HepG2 (cell line): ENCODE data around the gene ITGB2. TPM values are rescaled to one million over a fixed set of nuclear protein-coding genes. Genes with fewer than 3 reads are reported as not detected.

Source experiments
- ATF7-NPFF ChIP-seq: sonication (generic); formaldehyde crosslinking; IDR thresholded peaks from 2 replicates; pipeline ENCODE4 v1.8.1; 2023; ENCODE audit warnings: mild to moderate bottlenecking, low read depth, missing genetic modification reagents, moderate library complexity
- ETV6 ChIP-seq: sonication (generic); formaldehyde crosslinking; conservative IDR thresholded peaks from 2 replicates; pipeline ENCODE4 v1.4.0; 2020; ENCODE audit warnings: missing genetic modification reagents
- GTF3A ChIP-seq: sonication (generic); formaldehyde crosslinking; conservative IDR thresholded peaks from 2 replicates; pipeline ENCODE4 v1.4.0; 2020; ENCODE audit warnings: mild to moderate bottlenecking, missing genetic modification reagents
- HDAC1 ChIP-seq: sonication (generic); formaldehyde crosslinking; IDR thresholded peaks from 2 replicates; pipeline ENCODE4 v1.5.1; 2020; ENCODE audit warnings: mild to moderate bottlenecking, missing genetic modification reagents
- KAT8 ChIP-seq: IDR thresholded peaks from 2 replicates; pipeline ENCODE4 v1.6.1; 2016; ENCODE audit warnings: missing genetic modification reagents, missing compliant biosample characterization
- KDM5B ChIP-seq: sonication (generic); formaldehyde crosslinking; IDR thresholded peaks from 2 replicates; pipeline ENCODE4 v1.4.0; 2020; ENCODE audit warnings: missing genetic modification reagents, mild to moderate bottlenecking, borderline replicate concordance
- MYNN ChIP-seq: sonication (generic); formaldehyde crosslinking; IDR thresholded peaks from 2 replicates; pipeline ENCODE4 v1.4.0; 2020; ENCODE audit warnings: mild to moderate bottlenecking, low read depth, missing genetic modification reagents
- NFYB ChIP-seq: sonication (generic); formaldehyde crosslinking; IDR thresholded peaks from 2 replicates; pipeline ENCODE4 v1.4.0; 2020; ENCODE audit warnings: missing genetic modification reagents
- RAD21 ChIP-seq: fragments of 450-650 bp; formaldehyde crosslinking; IDR thresholded peaks from 2 replicates; pipeline ENCODE4 v1.5.0; 2020; ENCODE audit warnings: mild to moderate bottlenecking
- RBM22 ChIP-seq: fragments of 200-400 bp; formaldehyde crosslinking; optimal IDR thresholded peaks from 2 replicates; pipeline ENCODE3; 2017; ENCODE audit warnings: mild to moderate bottlenecking, low read length, moderate library complexity
- ZBTB21 ChIP-seq: sonication (generic); formaldehyde crosslinking; IDR thresholded peaks from 2 replicates; pipeline ENCODE4 v1.4.0; 2020; ENCODE audit warnings: missing genetic modification reagents
- ZNF660 ChIP-seq: sonication (generic); formaldehyde crosslinking; IDR thresholded peaks from 2 replicates; pipeline ENCODE4 v1.5.1; 2020; ENCODE audit warnings: mild to moderate bottlenecking, low read depth, missing genetic modification reagents, borderline replicate concordance
- ZNF747 ChIP-seq: sonication (generic); formaldehyde crosslinking; IDR thresholded peaks from 2 replicates; pipeline ENCODE4 v1.8.1; 2023; ENCODE audit warnings: missing genetic modification reagents, mild to moderate bottlenecking, borderline replicate concordance
- polyA plus RNA-seq, 8 experiments: library from polyadenylated mRNA; depleted of rRNA in 3 of 8; stranded (reverse) in 7 of 8; unstranded in 1 of 8; fragments of >200 nt; fragmentation: Illumina TruSeq in 4 of 8; extraction: Trizol in 4 of 8; gene quantifications; 2 replicates each; pipeline versions ENCODE4 v1.2.1 to v1.2.3, GENCODE V29; 2011 to 2016; ENCODE audit warnings: low read depth in 4 of 8, missing spikeins in 1 of 8, mixed read lengths in 1 of 8; ENCODE audit not compliant: insufficient read depth in 1 of 8
- total RNA-seq, 5 experiments: library from RNA; depleted of rRNA; stranded (reverse); fragments of >200 nt; fragmentation: Illumina TruSeq; extraction: Trizol; gene quantifications; 2 replicates each; pipeline ENCODE4 v1.2.3, GENCODE V29; 2016; ENCODE audit warnings: low read depth in 1 of 5
- TF ChIP-seq, protein P1 (sequence below): sonication (generic); formaldehyde crosslinking; IDR thresholded peaks from 2 replicates; pipeline ENCODE4 v1.4.0; 2020; ENCODE audit warnings: missing genetic modification reagents
- TF ChIP-seq, protein P2 (sequence below): sonication (generic); formaldehyde crosslinking; conservative IDR thresholded peaks from 2 replicates; pipeline ENCODE4 v1.4.0; 2020; ENCODE audit warnings: missing genetic modification reagents
- TF ChIP-seq, protein P3 (sequence below): sonication (generic); formaldehyde crosslinking; IDR thresholded peaks from 2 replicates; pipeline ENCODE4 v1.8.0; 2022; ENCODE audit warnings: missing genetic modification reagents, mild to moderate bottlenecking, inconsistent platforms, borderline replicate concordance
- TF ChIP-seq, protein P4 (sequence below): sonication (generic); formaldehyde crosslinking; IDR thresholded peaks from 2 replicates; pipeline ENCODE4 v1.4.0; 2020; ENCODE audit warnings: mild to moderate bottlenecking, low read depth, missing genetic modification reagents
- TF ChIP-seq, protein P5 (sequence below): sonication (generic); formaldehyde crosslinking; IDR thresholded peaks from 2 replicates; pipeline ENCODE4 v1.5.0; 2020; ENCODE audit warnings: mild to moderate bottlenecking, missing genetic modification reagents
- TF ChIP-seq, protein P6 (sequence below): sonication (generic); formaldehyde crosslinking; IDR thresholded peaks from 2 replicates; pipeline ENCODE4 v1.8.0; 2022; ENCODE audit warnings: mild to moderate bottlenecking, missing genetic modification reagents, moderate library complexity

Gene ITGB2
- total and polyA plus RNA-seq, 2 of the 13 experiments (the other 11 are each of a cell fraction or from before 2014, with no cell fraction given): 4.2 to 18.0 TPM

DNA sequence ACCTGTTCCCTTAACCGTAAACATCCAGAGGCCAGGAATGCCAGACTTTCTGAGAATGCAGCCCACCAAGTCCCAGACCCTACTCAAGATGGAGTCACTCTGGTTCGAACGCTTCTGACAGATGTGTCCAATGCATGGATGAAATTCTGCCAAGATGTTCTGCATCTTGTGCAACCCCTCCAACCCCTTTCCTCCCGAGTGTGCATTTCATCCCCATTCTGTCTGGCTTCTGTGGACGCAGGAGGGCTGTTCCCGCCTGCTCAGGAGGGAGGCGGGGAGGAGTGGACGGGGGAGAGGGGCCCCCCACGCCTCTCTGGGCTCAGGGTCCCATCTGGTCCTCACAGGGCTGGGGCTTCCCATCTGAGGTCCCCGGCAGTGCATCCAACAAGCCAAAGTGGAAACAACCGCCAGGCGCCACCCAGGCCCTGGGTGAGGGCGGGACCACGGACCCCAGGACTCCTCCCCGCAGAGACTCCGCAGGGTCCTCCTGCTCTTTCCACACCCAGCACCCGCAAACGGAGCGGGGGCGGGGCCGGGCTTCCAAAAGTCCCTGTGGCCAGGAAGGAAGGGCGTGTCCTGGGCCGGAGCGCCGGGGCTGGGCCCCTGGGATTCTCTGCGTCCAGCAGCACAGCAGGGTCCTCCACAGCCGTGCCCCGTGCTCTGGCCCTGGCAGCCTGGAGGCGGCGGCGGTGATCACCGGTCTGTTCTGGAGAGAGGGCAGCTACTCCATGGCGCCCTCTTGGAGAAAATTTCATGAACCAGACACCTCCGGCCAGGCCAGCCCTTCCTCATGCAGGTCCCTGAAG, 75.1 kb downstream of the ITGB2 start (continued):
- TF ChIP-seq, protein P1, sequence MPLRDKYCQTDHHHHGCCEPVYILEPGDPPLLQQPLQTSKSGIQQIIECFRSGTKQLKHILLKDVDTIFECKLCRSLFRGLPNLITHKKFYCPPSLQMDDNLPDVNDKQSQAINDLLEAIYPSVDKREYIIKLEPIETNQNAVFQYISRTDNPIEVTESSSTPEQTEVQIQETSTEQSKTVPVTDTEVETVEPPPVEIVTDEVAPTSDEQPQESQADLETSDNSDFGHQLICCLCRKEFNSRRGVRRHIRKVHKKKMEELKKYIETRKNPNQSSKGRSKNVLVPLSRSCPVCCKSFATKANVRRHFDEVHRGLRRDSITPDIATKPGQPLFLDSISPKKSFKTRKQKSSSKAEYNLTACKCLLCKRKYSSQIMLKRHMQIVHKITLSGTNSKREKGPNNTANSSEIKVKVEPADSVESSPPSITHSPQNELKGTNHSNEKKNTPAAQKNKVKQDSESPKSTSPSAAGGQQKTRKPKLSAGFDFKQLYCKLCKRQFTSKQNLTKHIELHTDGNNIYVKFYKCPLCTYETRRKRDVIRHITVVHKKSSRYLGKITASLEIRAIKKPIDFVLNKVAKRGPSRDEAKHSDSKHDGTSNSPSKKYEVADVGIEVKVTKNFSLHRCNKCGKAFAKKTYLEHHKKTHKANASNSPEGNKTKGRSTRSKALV (CRISPR knock-in tag): 0 out of 2 replicates have a peak, but pooled peaks have one; percentile 18
- TF ChIP-seq RBM22 (no peak), ATF7-NPFF (CRISPR knock-in tag) (no peak; the same call in 1 of the 2 replicates), KDM5B (CRISPR knock-in tag) (no peak), RAD21 (CRISPR knock-in tag) (0 out of 2 replicates have a peak, but pooled peaks have one; percentile 24), HDAC1 (0 out of 2 replicates have a peak, but pooled peaks have one; percentile 47), ZNF660 (CRISPR knock-in tag) (no peak), ZNF747 (no peak), GTF3A (no peak), NFYB (CRISPR knock-in tag) (no peak), ETV6 (CRISPR knock-in tag) (no peak), MYNN (CRISPR knock-in tag) (no peak), ZBTB21 (no peak), KAT8 (CRISPR knock-in tag) (no peak)
- TF ChIP-seq, protein P2, sequence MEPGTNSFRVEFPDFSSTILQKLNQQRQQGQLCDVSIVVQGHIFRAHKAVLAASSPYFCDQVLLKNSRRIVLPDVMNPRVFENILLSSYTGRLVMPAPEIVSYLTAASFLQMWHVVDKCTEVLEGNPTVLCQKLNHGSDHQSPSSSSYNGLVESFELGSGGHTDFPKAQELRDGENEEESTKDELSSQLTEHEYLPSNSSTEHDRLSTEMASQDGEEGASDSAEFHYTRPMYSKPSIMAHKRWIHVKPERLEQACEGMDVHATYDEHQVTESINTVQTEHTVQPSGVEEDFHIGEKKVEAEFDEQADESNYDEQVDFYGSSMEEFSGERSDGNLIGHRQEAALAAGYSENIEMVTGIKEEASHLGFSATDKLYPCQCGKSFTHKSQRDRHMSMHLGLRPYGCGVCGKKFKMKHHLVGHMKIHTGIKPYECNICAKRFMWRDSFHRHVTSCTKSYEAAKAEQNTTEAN (CRISPR knock-in tag): no peak
- TF ChIP-seq, protein P3, sequence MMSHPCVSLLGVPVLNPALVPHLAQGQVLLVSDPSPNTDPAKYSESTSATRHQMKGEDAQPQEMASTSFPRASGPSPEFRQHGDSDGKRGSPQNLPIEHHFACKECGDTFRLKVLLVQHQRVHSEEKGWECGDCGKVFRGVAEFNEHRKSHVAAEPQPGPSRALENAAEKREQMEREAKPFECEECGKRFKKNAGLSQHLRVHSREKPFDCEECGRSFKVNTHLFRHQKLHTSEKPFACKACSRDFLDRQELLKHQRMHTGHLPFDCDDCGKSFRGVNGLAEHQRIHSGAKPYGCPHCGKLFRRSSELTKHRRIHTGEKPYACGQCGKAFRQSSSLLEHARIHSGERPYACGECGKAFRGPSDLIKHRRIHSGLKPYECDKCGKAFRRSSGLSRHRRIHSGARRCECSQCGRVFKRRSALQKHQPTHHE (CRISPR knock-in tag): no peak
- TF ChIP-seq, protein P4, sequence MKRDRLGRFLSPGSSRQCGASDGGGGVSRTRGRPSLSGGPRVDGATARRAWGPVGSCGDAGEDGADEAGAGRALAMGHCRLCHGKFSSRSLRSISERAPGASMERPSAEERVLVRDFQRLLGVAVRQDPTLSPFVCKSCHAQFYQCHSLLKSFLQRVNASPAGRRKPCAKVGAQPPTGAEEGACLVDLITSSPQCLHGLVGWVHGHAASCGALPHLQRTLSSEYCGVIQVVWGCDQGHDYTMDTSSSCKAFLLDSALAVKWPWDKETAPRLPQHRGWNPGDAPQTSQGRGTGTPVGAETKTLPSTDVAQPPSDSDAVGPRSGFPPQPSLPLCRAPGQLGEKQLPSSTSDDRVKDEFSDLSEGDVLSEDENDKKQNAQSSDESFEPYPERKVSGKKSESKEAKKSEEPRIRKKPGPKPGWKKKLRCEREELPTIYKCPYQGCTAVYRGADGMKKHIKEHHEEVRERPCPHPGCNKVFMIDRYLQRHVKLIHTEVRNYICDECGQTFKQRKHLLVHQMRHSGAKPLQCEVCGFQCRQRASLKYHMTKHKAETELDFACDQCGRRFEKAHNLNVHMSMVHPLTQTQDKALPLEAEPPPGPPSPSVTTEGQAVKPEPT (CRISPR knock-in tag): no peak
- TF ChIP-seq, protein P5, sequence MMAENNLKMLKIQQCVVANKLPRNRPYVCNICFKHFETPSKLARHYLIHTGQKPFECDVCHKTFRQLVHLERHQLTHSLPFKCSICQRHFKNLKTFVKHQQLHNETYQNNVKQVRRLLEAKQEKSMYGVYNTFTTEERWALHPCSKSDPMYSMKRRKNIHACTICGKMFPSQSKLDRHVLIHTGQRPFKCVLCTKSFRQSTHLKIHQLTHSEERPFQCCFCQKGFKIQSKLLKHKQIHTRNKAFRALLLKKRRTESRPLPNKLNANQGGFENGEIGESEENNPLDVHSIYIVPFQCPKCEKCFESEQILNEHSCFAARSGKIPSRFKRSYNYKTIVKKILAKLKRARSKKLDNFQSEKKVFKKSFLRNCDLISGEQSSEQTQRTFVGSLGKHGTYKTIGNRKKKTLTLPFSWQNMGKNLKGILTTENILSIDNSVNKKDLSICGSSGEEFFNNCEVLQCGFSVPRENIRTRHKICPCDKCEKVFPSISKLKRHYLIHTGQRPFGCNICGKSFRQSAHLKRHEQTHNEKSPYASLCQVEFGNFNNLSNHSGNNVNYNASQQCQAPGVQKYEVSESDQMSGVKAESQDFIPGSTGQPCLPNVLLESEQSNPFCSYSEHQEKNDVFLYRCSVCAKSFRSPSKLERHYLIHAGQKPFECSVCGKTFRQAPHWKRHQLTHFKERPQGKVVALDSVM (CRISPR knock-in tag): no peak
- TF ChIP-seq, protein P6, sequence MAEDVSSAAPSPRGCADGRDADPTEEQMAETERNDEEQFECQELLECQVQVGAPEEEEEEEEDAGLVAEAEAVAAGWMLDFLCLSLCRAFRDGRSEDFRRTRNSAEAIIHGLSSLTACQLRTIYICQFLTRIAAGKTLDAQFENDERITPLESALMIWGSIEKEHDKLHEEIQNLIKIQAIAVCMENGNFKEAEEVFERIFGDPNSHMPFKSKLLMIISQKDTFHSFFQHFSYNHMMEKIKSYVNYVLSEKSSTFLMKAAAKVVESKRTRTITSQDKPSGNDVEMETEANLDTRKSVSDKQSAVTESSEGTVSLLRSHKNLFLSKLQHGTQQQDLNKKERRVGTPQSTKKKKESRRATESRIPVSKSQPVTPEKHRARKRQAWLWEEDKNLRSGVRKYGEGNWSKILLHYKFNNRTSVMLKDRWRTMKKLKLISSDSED: no peak
